BLaER1 (cell line): Measurements from ENCODE around the gene ALDH1A1.

ENCODE experiments used
- H3K27ac ChIP-seq: shearing (Covaris generic); formaldehyde crosslinking; 2 replicates; pipeline ENCODE4 v1.8.1; 2022
- H3K27me3 ChIP-seq: shearing (Covaris generic); formaldehyde crosslinking; 2 replicates; pipeline ENCODE4 v1.8.1; 2022
- H3K36me3 ChIP-seq: shearing (Covaris generic); formaldehyde crosslinking; 2 replicates; pipeline ENCODE4 v1.8.1; 2022
- H3K4me1 ChIP-seq: shearing (Covaris generic); formaldehyde crosslinking; 2 replicates; pipeline ENCODE4 v1.8.1; 2022
- H3K4me2 ChIP-seq: shearing (Covaris generic); formaldehyde crosslinking; 2 replicates; pipeline ENCODE4 v1.8.1; 2022
- H3K4me3 ChIP-seq: shearing (Covaris generic); formaldehyde crosslinking; 2 replicates; pipeline ENCODE4 v1.8.1; 2022
- H3K9ac ChIP-seq: shearing (Covaris generic); formaldehyde crosslinking; 2 replicates; pipeline ENCODE4 v1.8.1; 2022
- H3K9me3 ChIP-seq: shearing (Covaris generic); formaldehyde crosslinking; 2 replicates; pipeline ENCODE4 v1.8.1; 2022
- H4K20me1 ChIP-seq: shearing (Covaris generic); formaldehyde crosslinking; 2 replicates; pipeline ENCODE4 v1.8.1; 2022
- Cebpa-rat ChIP-seq: shearing (Covaris generic); IDR thresholded peaks from 2 replicates; pipeline ENCODE4 v1.8.1; 2022

Gene ALDH1A1

DNA sequence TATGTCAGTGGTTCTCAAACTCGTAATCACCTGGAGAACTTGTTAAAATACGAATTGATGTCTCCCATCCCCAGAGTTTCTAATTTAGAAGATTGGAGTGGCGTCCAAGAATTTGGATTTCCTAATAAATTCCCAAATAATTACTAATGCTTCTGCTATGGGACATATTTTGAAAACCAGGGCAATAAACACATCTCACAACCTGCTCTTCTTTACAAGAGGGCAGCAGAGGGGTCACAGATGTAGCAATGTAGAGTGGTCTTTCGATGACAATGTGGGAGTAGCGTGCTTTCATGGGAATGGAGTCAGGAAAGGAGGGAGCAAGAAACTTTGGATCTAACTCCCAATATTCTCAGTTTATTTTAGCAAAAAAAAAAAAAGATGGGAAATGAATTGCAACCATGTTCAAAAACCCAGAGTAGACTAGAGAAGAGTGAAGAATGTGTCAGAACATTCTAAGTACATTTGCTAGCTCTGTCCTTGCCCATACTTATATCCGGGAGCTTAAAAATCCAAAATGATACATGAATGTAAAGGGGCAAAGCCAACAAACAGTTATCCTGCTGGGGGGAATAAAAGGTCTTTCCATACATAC lies 33.8 kb upstream of the ALDH1A1 start:
- no peak overlapping the region for H3K9ac ChIP-seq
- no peaks in the 10 kb centered on the region for H3K27me3 ChIP-seq
- no peaks in the 10 kb centered on the region for H3K9me3 ChIP-seq
- no peak for TF ChIP-seq Cebpa-rat
- H4K20me1 ChIP-seq, result no peaks in the 10 kb centered on the region
- H3K4me3 ChIP-seq, result no peak overlapping the region
- H3K36me3 ChIP-seq, result no peaks in the 10 kb centered on the region
- H3K4me2 ChIP-seq, result no peak overlapping the region
- no peaks in the 10 kb centered on the region for H3K4me1 ChIP-seq
- no peak overlapping the region for H3K27ac ChIP-seq

DNA sequence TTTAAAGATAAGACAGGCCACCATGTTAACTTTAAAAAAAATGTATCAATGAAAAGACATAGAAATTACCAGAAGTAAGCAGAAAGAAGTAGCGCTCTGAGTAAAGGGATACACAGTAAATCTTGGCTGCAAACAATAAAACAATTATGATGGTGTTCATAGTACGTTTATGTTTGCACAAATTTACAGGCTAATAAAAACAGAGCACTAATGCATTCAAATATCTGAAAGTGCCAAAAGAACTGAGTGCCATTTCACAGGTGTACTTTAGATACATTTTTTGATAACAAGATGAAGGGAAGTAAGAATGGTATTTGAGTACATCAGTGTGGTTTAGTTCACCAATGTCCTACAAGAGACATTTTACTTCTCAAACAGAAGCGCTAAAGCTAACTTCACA lies 32.9 kb upstream of the ALDH1A1 start:
- no peak for TF ChIP-seq Cebpa-rat
- Histone ChIP-seq H3K9ac (no peak overlapping the region), H3K9me3 (no peaks in the 10 kb centered on the region), H3K27me3 (no peaks in the 10 kb centered on the region), H3K36me3 (no peaks in the 10 kb centered on the region), H4K20me1 (no peaks in the 10 kb centered on the region), H3K4me3 (no peak overlapping the region), H3K4me1 (no peaks in the 10 kb centered on the region), H3K4me2 (no peak overlapping the region), H3K27ac (no peak overlapping the region)

DNA sequence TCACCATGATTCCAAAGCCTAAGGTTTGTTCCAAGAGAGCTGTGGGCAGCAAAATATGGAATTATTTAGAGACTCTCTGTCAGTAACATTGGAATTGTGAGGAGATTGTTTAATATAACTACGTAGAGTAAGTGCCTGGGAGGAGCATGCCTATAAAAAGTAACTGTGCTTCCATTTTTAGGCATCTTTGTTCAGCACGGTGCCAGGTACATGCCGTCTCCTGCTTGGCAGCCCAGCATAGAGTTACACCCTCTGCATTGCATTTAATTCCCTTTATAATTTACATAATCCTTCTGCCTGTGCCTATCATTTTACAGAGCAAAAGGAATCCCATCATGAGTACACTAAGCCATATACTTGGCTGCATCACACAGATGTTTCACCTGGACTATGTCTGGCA lies 32.1 kb upstream of the ALDH1A1 start:
- no peaks in the 10 kb centered on the region for H3K4me1 ChIP-seq
- no peak overlapping the region for H3K27ac ChIP-seq
- no peak overlapping the region for H3K9ac ChIP-seq
- H3K9me3 ChIP-seq, result no peaks in the 10 kb centered on the region
- H4K20me1 ChIP-seq, result no peaks in the 10 kb centered on the region
- no peaks in the 10 kb centered on the region for H3K36me3 ChIP-seq
- TF ChIP-seq Cebpa-rat, result no peak
- no peak overlapping the region for H3K4me2 ChIP-seq
- H3K4me3 ChIP-seq, result no peak overlapping the region
- no peaks in the 10 kb centered on the region for H3K27me3 ChIP-seq

DNA sequence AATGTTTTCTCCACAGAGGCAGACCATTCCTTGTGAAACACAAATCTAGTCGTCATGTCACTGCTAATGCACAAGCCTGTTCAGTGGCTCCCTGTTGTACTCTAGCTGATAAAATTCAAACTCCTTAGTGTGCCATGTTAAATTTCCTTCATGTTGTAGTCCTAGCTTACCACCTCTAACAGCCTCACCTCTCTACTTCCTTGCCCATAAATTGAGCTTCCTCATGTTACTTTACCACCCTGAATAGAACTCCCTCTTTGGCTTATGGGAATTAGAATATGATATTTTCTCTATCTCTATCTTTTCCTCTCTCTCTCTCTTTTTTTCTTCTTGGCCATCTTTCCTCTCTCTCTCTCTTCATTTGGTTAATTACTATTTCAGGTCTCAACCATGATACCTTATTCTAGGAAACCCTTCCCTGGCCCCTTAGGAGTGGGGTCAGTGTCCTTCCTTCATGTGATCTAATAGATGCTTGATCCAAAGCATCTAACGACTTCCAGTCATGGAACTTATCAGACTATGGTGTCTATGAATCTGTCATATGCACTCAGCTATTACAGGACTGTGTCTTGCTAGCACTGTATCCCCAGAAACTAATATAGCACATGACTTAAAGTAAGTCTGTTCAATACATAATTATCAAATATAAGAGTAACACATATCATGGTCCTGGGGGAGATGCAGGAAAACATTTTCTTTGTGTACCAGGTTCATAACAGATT lies 31.5 kb upstream of the ALDH1A1 start:
- H3K4me2 ChIP-seq, result no peak overlapping the region
- no peak overlapping the region for H3K4me3 ChIP-seq
- H3K4me1 ChIP-seq, result no peaks in the 10 kb centered on the region
- no peak for TF ChIP-seq Cebpa-rat
- no peak overlapping the region for H3K9ac ChIP-seq
- no peak overlapping the region for H3K27ac ChIP-seq
- no peaks in the 10 kb centered on the region for H3K27me3 ChIP-seq
- H3K9me3 ChIP-seq, result no peaks in the 10 kb centered on the region
- no peaks in the 10 kb centered on the region for H4K20me1 ChIP-seq
- H3K36me3 ChIP-seq, result no peaks in the 10 kb centered on the region

DNA sequence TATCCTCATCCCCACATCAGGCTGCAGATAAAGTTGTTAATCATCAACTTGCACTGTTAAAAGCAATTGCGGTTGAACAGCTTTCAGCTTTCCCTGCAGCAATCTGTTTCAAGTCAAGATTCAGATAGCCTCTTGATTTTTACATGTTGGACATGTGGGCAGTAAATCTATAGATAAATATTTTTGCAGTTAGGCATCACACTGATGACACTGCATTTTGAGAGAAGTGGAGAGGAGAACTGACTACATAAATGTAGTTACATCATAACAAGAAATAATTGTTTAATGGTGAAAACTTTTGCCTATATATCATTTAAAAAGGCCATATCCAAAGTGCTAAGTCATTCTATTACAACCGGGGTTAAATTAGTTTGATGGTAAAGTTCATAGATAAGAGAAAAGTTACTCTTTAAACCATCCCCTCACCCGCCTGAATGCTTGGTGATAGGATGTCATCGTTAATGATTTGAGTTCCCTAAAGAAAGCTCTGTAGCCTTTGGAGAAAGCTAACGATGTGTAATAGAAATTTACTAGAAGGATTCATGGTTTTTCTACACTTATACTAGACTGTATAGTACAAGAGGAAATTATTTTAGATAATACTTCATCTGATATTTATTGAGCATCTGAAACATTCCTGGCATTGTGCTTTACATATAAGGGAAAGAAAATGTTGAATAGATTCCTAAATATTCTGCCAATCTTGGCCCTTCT lies 30.8 kb upstream of the ALDH1A1 start:
- H3K36me3 ChIP-seq, result no peaks in the 10 kb centered on the region
- TF ChIP-seq Cebpa-rat, result no peak
- no peaks in the 10 kb centered on the region for H4K20me1 ChIP-seq
- H3K9ac ChIP-seq, result no peak overlapping the region
- H3K9me3 ChIP-seq, result no peaks in the 10 kb centered on the region
- no peaks in the 10 kb centered on the region for H3K27me3 ChIP-seq
- no peaks in the 10 kb centered on the region for H3K4me1 ChIP-seq
- no peak overlapping the region for H3K4me2 ChIP-seq
- H3K4me3 ChIP-seq, result no peak overlapping the region
- H3K27ac ChIP-seq, result no peak overlapping the region

DNA sequence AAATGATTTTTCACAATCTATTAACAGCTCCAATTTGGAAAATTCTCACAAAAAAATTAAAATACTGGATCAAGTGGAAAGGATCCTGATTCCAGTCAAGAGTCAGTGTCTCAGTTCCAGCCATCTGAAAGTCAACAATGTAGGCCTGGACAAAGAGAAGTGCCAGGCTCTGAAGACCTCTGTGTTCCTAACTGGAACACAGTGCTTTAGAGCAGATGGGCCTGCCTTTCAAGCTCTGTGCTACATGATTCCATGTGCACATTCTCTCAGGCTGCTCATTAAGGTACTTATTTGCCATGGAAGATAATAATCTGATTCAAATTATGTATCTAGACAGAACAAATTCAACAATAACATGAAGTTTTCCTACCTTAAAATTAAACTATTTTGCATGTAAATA lies 30.2 kb upstream of the ALDH1A1 start:
- no peak for TF ChIP-seq Cebpa-rat
- Histone ChIP-seq H3K9ac (no peak overlapping the region), H3K27ac (no peak overlapping the region), H3K36me3 (no peaks in the 10 kb centered on the region), H3K9me3 (no peaks in the 10 kb centered on the region), H3K27me3 (no peaks in the 10 kb centered on the region), H4K20me1 (no peaks in the 10 kb centered on the region), H3K4me1 (no peaks in the 10 kb centered on the region), H3K4me3 (no peak overlapping the region), H3K4me2 (no peak overlapping the region)

DNA sequence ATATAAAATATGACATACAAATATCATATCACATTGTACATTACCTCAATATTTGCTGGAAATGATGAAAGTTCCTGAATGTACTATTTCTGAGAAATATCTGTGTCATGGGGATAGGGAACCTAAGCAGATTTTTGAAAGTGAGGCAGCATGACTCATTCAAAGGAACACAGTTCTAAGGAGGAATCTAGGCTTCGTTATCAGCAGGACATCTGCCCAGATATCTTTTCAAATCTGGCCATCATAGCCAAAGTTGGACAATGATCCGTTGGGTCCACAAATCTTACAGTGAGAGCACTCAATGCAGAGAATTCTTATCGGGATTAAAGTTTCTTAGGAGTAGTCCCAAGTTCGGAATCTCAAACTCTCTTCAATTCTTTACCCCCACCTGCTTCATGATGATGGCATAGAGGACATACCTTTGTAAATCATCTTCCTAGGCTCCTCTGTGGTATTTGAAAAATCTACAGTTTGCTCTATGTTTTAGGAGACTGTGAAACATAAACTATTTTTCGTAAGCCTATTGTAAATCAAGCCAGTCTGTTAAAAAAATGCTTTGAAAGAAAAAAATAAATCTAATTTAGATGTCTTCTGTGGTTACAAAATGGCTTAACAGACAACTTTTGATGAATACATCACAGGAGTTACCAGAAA lies 29.4 kb upstream of the ALDH1A1 start:
- Histone ChIP-seq H3K4me2 (no peak overlapping the region), H3K9me3 (no peaks in the 10 kb centered on the region), H3K36me3 (no peaks in the 10 kb centered on the region), H3K4me3 (no peak overlapping the region), H3K27ac (no peak overlapping the region), H4K20me1 (no peaks in the 10 kb centered on the region), H3K9ac (no peak overlapping the region), H3K27me3 (no peaks in the 10 kb centered on the region), H3K4me1 (no peaks in the 10 kb centered on the region)
- no peak for TF ChIP-seq Cebpa-rat

DNA sequence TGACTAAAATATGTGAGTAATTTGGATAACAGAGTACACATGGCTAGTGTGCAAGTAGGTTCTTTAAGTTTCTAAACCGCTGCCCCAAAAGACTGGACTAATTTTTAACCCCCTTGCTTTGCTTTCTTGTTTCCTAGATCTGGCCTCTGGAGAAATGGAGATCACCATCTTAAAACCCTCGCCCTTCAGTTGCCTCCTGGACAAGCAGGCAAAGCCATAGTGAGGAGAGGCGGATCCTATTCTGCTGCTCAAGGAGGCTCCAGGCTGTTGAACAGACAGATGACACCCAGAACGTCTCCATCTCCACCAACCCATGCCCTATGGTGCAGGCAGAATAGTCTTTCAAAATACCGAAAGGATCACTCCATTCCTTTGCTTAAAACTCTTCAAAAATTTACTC lies 28.6 kb upstream of the ALDH1A1 start:
- no peak for TF ChIP-seq Cebpa-rat

DNA sequence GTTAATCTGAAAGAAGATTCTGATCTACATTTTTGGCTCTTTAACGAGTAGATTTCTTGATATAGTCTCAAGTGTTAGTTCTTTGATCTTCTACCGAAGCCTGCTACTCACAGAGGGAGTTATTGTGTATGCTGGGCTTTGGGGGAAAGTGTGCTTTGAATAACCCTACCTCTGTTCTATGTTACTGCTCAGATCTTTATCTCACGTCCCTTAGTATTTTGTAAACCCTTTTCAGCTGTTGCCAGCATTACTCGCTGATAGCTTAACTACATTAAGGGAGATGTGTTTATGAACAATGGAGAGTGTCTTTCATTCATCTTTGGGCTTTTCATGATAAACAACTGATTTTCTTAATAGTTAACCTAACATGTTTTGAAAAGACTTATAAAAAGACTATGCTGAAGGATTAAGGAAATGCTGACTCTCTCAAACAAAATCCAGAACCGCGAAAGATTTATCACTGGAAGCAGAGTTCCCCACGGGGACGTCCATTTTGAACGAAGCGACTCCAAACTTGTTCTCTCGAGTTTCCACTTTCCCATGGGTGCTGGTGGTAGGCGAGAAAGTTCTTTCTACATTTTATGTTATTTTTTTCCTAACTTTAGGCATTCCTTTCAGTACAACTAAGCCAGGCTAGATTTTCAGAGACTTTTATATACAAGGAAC lies 27.9 kb upstream of the ALDH1A1 start:
- no peaks in the 10 kb centered on the region for H3K36me3 ChIP-seq
- H3K9me3 ChIP-seq, result no peaks in the 10 kb centered on the region
- no peak overlapping the region for H3K4me2 ChIP-seq
- H3K4me1 ChIP-seq, result no peaks in the 10 kb centered on the region
- no peak overlapping the region for H3K27ac ChIP-seq
- H4K20me1 ChIP-seq, result no peaks in the 10 kb centered on the region
- H3K9ac ChIP-seq, result no peak overlapping the region
- TF ChIP-seq Cebpa-rat, result no peak
- H3K4me3 ChIP-seq, result no peak overlapping the region
- no peaks in the 10 kb centered on the region for H3K27me3 ChIP-seq

More for the DNA sequence above, 28.6 kb upstream of the ALDH1A1 start:
- H3K27ac ChIP-seq, result no peak overlapping the region
- no peaks in the 10 kb centered on the region for H3K9me3 ChIP-seq
- no peaks in the 10 kb centered on the region for H4K20me1 ChIP-seq
- H3K27me3 ChIP-seq, result no peaks in the 10 kb centered on the region
- no peak overlapping the region for H3K4me3 ChIP-seq
- H3K9ac ChIP-seq, result no peak overlapping the region
- no peaks in the 10 kb centered on the region for H3K4me1 ChIP-seq
- no peak overlapping the region for H3K4me2 ChIP-seq
- no peaks in the 10 kb centered on the region for H3K36me3 ChIP-seq

DNA sequence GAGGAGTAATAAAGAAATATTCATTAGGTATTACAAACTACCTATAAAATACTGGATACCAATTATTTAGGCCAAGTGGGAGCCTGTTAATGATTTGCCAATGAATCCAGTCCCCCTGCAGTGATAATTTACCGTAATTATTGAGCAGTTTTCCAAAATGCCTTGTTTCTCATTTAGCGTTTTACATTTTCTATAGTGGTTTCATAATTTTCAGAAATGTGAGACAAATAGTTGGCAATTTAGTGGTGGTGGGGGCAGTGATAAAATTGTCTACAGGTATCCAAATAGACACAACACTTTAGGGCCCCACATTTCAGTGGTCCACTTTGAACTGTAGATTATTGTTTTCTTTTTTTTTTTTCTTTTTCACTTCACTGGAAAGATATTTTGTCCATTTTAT lies 27.3 kb upstream of the ALDH1A1 start:
- H3K9ac ChIP-seq, result no peak overlapping the region
- no peaks in the 10 kb centered on the region for H3K9me3 ChIP-seq
- H3K27ac ChIP-seq, result no peak overlapping the region
- H3K4me1 ChIP-seq, result no peaks in the 10 kb centered on the region
- no peaks in the 10 kb centered on the region for H3K27me3 ChIP-seq
- no peaks in the 10 kb centered on the region for H3K36me3 ChIP-seq
- no peak overlapping the region for H3K4me2 ChIP-seq
- TF ChIP-seq Cebpa-rat, result no peak
- no peak overlapping the region for H3K4me3 ChIP-seq
- H4K20me1 ChIP-seq, result no peaks in the 10 kb centered on the region
